Colonic mucosa (tissue), 4 donors: ENCODE data around the gene ERH. TPM values are rescaled to one million over a fixed set of nuclear protein-coding genes. Genes with fewer than 3 reads are reported as not detected.
"Not testable (repeated sequence)": the region's sequence is repeated elsewhere in the genome, so short reads cannot be mapped to it uniquely, and the experiment has no call there.

Source experiments
- DNase-seq: peaks from one replicate; pipeline ENCODE4 v3.0.0-alpha.2; 2020
- H3K27ac ChIP-seq: fragments of 200-600 bp; one replicate; pipeline ENCODE4 v1.8.0; 2021
- H3K27me3 ChIP-seq: fragments of 200-600 bp; one replicate; pipeline ENCODE4 v1.8.0; 2021
- H3K36me3 ChIP-seq: fragments of 200-600 bp; one replicate; pipeline ENCODE4 v1.8.0; 2021
- H3K4me1 ChIP-seq: fragments of 200-600 bp; one replicate; pipeline ENCODE4 v1.8.0; 2021; ENCODE audit warnings: mild to moderate bottlenecking
- H3K4me3 ChIP-seq: fragments of 200-600 bp; one replicate; pipeline ENCODE4 v1.8.0; 2021
- H3K9ac ChIP-seq, 2 donors: one replicate each; pipeline ENCODE4 v1.7.0; 2013; ENCODE audit warnings: control low read depth in 2 of 2, low read depth in 2 of 2, low read length in 2 of 2
- H3K9me3 ChIP-seq: fragments of 200-600 bp; one replicate; pipeline ENCODE4 v1.8.0; 2021
- intact Hi-C: fragments of 100-400 bp; cut with DNase I; formaldehyde crosslinking; loops from one replicate; pipeline ENCODE4 v1.14.1; 2022
- total RNA-seq, 2 donors: library from RNA; stranded (reverse); fragmentation: NEBNext Ultra II Directional in 1 of 2; extraction: Animal tissue kit (Norgen Biotek cat#: 25700) in 1 of 2; gene quantifications; one replicate each; pipeline ENCODE4 v1.2.1, GENCODE V29; 2021
- TF ChIP-seq, protein P1 (sequence below): fragments of 200-600 bp; IDR thresholded peaks from one replicate; pipeline ENCODE4 v1.8.0; 2022; ENCODE audit warnings: antibody characterized with exemption, mild to moderate bottlenecking
- donor health status: healthy.
- donor health status: DM: no; HTN: no; CAD: no.
- donor health status: DM: no; HTN: no; CAD: no.

The ERH gene
- total RNA-seq, 2 donors from 2014 or later = 118 to 192 TPM

DNA sequence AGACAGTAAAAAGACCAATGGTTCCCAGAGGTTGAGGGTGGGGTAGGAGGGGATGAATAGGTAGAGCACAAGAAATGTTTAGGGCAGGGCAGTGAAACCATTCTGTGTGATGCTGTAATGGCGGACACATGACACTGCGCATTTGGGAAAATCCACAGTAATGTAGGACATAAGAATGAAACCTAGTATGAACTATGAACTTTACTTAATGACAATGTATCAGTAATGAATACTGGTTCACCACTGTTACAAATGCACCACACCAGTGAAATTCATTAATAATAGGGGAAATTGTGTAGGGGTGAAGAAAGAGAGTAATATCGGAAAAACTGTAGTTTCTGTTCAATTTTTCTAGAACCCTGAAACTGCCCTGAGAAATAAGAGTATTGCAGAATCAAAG is 5.6 kb downstream of the ERH start:
- no peak overlapping the region for H3K27ac ChIP-seq
- H3K4me3 ChIP-seq = no peak overlapping the region
- no peak for DNase-seq
- H3K4me1 ChIP-seq = peaks cover 7% of the 10 kb centered on the region
- no peaks in the 10 kb centered on the region for H3K27me3 ChIP-seq
- peaks cover 21% of the 10 kb centered on the region for H3K36me3 ChIP-seq
- TF ChIP-seq, protein P1, sequence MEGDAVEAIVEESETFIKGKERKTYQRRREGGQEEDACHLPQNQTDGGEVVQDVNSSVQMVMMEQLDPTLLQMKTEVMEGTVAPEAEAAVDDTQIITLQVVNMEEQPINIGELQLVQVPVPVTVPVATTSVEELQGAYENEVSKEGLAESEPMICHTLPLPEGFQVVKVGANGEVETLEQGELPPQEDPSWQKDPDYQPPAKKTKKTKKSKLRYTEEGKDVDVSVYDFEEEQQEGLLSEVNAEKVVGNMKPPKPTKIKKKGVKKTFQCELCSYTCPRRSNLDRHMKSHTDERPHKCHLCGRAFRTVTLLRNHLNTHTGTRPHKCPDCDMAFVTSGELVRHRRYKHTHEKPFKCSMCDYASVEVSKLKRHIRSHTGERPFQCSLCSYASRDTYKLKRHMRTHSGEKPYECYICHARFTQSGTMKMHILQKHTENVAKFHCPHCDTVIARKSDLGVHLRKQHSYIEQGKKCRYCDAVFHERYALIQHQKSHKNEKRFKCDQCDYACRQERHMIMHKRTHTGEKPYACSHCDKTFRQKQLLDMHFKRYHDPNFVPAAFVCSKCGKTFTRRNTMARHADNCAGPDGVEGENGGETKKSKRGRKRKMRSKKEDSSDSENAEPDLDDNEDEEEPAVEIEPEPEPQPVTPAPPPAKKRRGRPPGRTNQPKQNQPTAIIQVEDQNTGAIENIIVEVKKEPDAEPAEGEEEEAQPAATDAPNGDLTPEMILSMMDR = no peak
- H3K9ac ChIP-seq = no peak overlapping the region
- intact Hi-C loops = no loop called here
- no peaks in the 10 kb centered on the region for H3K9me3 ChIP-seq

DNA sequence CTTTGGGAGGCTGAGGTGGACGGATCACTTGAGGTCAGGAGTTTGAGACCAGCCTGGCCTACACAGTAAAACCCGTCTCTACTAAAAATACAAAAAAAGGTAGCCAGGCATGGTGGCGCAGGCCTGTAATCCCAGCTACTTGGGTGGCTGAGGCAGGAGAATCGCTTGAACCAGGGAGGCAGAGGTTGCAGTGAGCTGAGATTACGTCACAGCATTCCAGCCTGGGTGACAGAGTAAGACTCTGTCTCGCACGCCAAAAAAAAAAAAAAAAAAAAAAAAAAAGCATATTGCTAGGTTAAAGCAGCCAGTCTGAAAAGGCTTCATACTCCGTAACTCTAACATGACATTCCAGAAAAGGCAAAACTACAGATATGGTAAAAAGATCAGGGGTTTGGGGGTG is 6.7 kb downstream of the ERH start:
- DNase-seq, H3K4me3 ChIP-seq, intact Hi-C loops, H3K9ac ChIP-seq, H3K27me3 ChIP-seq, H3K27ac ChIP-seq, H3K4me1 ChIP-seq, H3K9me3 ChIP-seq: not testable (repeated sequence)
- peaks cover 25% of the 10 kb centered on the region for H3K36me3 ChIP-seq

DNA sequence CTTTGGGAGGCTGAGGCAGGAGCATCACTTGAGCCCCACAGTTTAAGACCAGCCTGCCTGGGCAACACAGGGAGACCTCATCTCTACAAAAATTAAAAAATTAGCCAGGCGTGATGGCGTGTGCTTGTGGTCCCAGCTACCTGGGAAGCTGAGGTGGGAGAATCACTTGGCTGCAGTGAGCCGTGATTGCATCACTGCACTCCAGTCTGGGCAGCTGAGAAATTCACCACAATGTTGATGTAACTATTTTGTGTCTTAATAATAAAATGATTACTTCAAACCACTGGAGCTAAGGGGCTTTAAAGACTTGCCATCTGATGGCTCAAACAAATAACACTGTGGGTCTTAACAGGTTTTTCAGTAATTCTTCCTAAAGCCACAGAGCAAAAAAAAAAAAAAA is 10.8 kb downstream of the ERH start:
- H3K27me3 ChIP-seq = no peaks in the 10 kb centered on the region
- DNase-seq = no peak
- H3K36me3 ChIP-seq = peaks cover 19% of the 10 kb centered on the region
- intact Hi-C loops = no loop called here
- TF ChIP-seq, protein P1 = no peak
- H3K27ac ChIP-seq = no peak overlapping the region
- no peaks in the 10 kb centered on the region for H3K4me1 ChIP-seq
- H3K9ac ChIP-seq = no peak overlapping the region
- no peaks in the 10 kb centered on the region for H3K9me3 ChIP-seq
- no peak overlapping the region for H3K4me3 ChIP-seq

DNA sequence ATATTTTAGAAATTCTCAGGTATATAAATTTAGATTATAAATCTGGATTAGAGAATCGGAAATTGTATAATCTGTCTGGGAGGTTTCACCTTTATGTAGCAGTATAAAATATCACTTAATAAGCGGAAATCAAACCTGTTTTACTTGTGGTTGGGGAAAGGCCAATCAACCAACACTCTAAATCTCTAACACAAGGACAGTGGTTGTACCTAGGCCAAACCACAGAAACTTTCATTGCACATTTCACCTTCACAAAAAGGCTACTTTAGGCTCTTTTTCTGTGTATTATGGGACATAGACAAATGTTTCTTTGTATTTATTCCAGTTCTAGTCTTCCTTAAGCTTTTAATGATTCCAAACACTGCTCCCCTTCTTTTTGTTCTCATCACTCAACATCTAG is 19.8 kb downstream of the ERH start:
- intact Hi-C loops = no loop called here
- no peaks in the 10 kb centered on the region for H3K9me3 ChIP-seq
- no peaks in the 10 kb centered on the region for H3K4me1 ChIP-seq
- H3K36me3 ChIP-seq = no peaks in the 10 kb centered on the region
- H3K9ac ChIP-seq = no peak overlapping the region
- no peak overlapping the region for H3K4me3 ChIP-seq
- H3K27me3 ChIP-seq = no peaks in the 10 kb centered on the region
- no peak overlapping the region for H3K27ac ChIP-seq
- TF ChIP-seq, protein P1 = no peak
- DNase-seq = no peak

DNA sequence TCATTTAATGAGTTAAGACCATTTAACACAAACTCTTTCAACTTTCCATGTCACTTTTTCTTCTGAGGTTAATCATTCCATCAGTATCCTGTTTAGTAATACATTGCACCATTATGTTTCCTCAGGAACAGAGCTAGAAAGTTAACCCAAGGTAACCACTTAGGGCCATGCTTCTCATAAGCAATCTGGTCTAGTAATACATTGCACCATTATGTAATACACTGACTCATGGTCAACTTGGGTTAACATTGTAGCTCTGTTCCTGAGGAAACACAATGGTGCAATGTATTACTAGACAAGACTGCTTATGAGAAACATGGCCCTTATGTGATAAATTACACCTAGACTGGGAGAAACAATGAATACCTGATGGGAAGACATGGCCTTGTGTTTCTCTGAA is 21.7 kb downstream of the ERH start:
- H3K27ac ChIP-seq = no peak overlapping the region
- H3K4me3 ChIP-seq = no peak overlapping the region
- no peaks in the 10 kb centered on the region for H3K9me3 ChIP-seq
- H3K27me3 ChIP-seq = no peaks in the 10 kb centered on the region
- DNase-seq = no peak
- no peaks in the 10 kb centered on the region for H3K4me1 ChIP-seq
- TF ChIP-seq, protein P1 = no peak
- intact Hi-C loops = no loop called here
- H3K36me3 ChIP-seq = no peaks in the 10 kb centered on the region
- no peak overlapping the region for H3K9ac ChIP-seq

DNA sequence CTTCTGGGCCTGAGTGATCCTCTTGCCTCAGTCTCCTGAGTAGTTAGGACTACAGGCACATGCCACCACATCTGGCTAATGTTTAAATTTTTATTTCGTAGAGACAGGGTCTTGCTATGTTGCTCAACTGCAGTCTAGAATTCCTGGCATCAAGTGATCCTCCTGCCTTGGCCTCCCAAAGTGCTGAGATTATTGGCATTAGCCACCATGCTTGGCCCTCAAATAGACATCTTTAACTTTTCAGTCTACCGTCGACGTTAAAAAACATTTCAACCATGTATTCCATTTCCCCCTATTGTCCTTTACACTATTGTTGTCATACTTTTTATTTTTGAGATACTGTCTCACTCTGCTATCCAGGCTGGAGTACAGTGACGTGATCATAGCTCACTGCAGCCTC is 22.4 kb downstream of the ERH start:
- Histone ChIP-seq H3K4me3 (no peak overlapping the region), H3K27ac (no peak overlapping the region), H3K36me3 (no peaks in the 10 kb centered on the region), H3K4me1 (no peaks in the 10 kb centered on the region), H3K27me3 (no peaks in the 10 kb centered on the region), H3K9me3 (no peaks in the 10 kb centered on the region), H3K9ac (no peak overlapping the region)
- TF ChIP-seq, protein P1 = no peak
- intact Hi-C loops = no loop called here
- DNase-seq = no peak
